ENCODE data around the gene SPEM2.
"Not testable (repeated sequence)": the region's sequence is repeated elsewhere in the genome, so short reads cannot be mapped to it uniquely, and the experiment has no call there.

Gene SPEM2

DNA sequence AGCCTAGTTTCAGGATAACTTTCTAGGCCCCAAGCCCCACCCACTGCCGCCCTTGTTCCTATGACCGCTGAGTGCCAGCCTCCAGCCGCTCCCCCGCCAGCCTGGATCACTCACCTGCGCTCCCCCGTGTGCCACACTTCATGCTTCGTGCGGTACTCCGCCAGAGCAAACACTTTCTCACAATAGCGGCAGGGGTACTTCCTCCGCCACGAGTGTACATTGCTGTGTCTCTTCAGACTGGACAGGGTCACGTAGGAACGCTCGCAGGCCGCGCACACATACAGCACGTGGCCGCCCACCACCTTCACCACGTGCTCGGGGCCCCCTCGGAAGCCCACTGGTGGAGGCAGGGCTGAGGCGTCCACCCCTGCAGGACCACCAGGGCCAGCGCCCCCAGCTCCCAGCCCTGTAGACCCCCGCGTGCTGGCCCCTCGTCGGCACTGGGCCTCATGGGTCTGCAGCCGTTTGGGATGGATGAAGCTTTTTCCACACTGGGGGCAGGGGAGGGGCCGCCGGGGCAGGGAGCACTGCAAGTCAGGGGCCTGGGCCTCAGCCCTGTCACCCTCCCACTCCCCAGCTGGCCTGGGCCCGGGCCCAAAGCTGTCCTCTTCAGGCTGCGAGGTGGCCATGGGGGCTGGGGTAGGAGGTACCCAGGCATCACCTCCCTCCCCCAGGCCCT is 40.3 kb downstream of the SPEM2 start:
- peak overlapping the region; percentile 53 for H3K27ac ChIP-seq

DNA sequence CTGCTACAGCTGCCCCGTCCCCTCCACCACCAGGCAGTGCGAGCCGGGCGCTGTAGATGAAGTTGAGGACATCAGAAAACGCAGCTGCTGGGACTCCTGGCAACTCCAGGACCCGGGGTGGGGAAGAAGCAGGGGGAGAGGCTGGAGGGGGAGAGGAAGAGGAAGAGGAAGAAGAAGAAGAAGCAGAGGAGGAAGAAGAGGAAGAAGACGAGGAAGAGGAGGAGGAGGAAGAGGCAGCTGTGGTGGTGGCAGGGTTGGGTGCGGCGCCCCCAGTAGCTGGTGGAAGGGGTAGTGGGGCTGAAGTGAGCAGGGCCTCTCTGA is 40.9 kb downstream of the SPEM2 start:
- TF ChIP-seq, protein P1, sequence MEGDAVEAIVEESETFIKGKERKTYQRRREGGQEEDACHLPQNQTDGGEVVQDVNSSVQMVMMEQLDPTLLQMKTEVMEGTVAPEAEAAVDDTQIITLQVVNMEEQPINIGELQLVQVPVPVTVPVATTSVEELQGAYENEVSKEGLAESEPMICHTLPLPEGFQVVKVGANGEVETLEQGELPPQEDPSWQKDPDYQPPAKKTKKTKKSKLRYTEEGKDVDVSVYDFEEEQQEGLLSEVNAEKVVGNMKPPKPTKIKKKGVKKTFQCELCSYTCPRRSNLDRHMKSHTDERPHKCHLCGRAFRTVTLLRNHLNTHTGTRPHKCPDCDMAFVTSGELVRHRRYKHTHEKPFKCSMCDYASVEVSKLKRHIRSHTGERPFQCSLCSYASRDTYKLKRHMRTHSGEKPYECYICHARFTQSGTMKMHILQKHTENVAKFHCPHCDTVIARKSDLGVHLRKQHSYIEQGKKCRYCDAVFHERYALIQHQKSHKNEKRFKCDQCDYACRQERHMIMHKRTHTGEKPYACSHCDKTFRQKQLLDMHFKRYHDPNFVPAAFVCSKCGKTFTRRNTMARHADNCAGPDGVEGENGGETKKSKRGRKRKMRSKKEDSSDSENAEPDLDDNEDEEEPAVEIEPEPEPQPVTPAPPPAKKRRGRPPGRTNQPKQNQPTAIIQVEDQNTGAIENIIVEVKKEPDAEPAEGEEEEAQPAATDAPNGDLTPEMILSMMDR (conservative IDR thresholded peaks at IDR 0.05; ENCODE audit: low read depth), result no peak
- ChIA-PET CTCF (no interaction called here), POLR2A (ENCODE audit: low non-redundant PET) (interaction anchor here (0.7 kb wide), 1 partner anchor 23 kb away, joined by 3 read pairs; no protein-coding TSS in a partner anchor)
- no peak for DNase-seq (ENCODE audit: low spot score)
- H3K27ac ChIP-seq, result peak overlapping the region; percentile 53

More for the DNA sequence above, 40.3 kb downstream of the SPEM2 start:
- CTCF ChIA-PET, result no interaction called here
- DNase-seq (ENCODE audit: low spot score), result no peak
- POLR2A ChIA-PET (ENCODE audit: low non-redundant PET), result interaction anchor here (0.7 kb wide), 1 partner anchor 22 kb away, joined by 3 read pairs; no protein-coding TSS in a partner anchor
- TF ChIP-seq, protein P1 (conservative IDR thresholded peaks at IDR 0.05; ENCODE audit: low read depth), result no peak

DNA sequence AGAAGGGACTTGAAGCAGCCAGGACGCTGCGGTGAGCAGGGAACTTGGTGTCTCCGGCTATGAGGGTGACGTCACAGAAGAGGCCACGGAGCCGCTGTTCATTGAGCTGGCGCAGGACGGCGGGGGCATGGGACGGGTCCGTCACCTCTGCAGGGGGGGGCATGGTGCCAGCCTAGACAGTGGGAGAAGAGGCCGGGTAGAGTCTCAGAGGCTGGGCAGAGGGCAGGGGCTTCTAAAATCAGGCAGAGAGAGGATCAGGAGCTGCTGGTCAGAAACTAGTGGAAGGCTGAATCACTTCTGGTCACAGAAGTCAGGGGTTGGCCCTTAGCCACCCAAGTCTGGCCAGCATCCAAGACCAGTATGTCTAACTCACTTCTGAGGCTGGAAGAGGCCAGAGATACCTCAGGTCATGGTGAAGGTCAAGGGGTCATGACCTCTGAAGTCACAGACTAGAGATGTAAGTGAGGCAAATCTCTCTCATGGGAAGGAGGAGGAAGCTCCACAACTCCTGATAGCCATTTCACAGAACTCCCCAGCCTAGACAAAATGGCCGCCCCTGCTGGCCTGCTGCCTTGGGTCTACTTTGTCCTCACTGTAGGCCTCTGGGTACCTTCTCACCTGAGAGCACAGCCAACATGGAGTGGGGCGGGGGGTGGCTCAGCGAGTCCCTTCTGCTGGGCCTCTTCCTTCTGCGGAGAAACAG is 41.4 kb downstream of the SPEM2 start:
- CTCF ChIA-PET, result no interaction called here
- no peak for DNase-seq (ENCODE audit: low spot score)
- POLR2A ChIA-PET (ENCODE audit: low non-redundant PET), result interaction anchor here (0.6 kb wide), 2 partner anchors 29 to 99 kb away, joined by 3 to 4 read pairs; no protein-coding TSS in a partner anchor
- H3K27ac ChIP-seq, result peak overlapping the region; percentile 53
- TF ChIP-seq, protein P1 (conservative IDR thresholded peaks at IDR 0.05; ENCODE audit: low read depth), result no peak

DNA sequence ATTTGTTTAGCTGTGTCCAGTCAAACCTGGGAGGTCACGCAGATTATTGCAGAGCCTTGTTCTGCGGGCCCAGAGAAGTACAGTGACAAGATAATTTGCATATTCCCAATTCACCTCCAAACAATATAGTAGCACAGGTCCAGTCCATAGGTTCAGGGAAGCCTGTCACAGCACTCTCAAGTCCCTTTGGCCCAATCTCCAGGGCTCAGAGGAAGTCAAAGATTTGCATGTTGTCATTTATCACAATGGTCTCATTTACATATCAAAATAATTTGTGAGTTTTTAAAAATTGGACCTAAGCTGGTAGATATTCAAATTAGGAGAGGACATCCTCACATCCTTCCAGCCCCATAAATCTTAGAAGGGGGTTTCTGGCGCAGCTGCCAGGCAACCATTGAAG is 42.1 kb downstream of the SPEM2 start:
- peak overlapping the region; percentile 53 for H3K27ac ChIP-seq
- CTCF ChIA-PET, result no interaction called here
- TF ChIP-seq, protein P1 (conservative IDR thresholded peaks at IDR 0.05; ENCODE audit: low read depth), result no peak
- DNase-seq (ENCODE audit: low spot score), result no peak
- POLR2A ChIA-PET (ENCODE audit: low non-redundant PET), result interaction anchor here (0.6 kb wide), 1 partner anchor 98 kb away, joined by 4 read pairs; no protein-coding TSS in a partner anchor

DNA sequence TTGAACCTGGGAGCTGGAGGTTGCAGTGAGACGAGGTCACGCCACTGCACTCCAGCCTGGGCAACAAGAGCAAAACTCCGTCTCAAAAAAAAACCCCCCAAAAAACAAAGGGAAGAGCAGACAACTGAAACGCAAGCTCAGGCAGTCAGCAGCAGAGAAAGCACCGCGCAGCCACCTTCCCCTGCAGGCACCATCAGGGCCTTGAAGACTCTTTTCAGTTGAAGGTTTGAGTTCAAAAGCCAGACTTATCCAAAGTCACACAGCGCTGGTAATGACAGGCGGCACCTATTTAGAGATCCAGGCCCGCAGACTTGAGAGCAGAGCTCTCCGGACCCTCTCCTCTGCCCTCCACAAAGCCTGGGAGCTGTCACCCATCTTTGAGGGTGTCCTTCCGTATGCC is 42.9 kb downstream of the SPEM2 start:
- CTCF ChIA-PET, result no interaction called here
- H3K27ac ChIP-seq, result peak overlapping the region; percentile 53
- no peak for DNase-seq (ENCODE audit: low spot score)
- TF ChIP-seq, protein P1 (conservative IDR thresholded peaks at IDR 0.05; ENCODE audit: low read depth), result no peak
- POLR2A ChIA-PET (ENCODE audit: low non-redundant PET), result no interaction called here

DNA sequence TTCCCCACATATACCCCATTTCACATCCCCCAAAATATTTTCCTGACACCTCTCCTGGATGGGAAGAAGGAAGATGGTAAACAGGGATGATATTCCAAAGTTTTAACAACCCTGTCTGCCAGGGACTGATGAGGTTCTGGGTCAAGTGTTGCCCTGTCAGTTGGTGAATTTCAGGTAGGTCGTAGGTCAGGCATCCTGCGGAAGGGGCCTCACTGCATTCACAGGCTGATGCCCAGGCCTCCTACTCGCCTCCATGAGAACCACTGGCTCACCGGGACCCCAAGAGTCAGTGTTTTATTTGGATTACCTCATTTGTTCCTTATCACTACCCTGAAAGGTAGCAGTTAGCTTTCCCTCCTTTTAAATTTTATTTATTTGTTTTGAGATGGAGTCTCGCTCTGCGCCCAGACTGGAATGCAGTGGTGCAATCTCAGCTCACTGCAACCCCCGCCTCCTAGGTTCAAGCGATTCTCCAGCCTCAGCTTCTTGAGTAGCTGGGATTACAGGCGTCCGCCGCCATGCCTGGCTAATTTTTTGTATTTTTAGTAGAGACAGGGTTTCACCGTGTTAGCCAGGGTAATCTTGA is 43.5 kb downstream of the SPEM2 start:
- POLR2A ChIA-PET (ENCODE audit: low non-redundant PET), result no interaction called here
- CTCF ChIA-PET, result no interaction called here

DNA sequence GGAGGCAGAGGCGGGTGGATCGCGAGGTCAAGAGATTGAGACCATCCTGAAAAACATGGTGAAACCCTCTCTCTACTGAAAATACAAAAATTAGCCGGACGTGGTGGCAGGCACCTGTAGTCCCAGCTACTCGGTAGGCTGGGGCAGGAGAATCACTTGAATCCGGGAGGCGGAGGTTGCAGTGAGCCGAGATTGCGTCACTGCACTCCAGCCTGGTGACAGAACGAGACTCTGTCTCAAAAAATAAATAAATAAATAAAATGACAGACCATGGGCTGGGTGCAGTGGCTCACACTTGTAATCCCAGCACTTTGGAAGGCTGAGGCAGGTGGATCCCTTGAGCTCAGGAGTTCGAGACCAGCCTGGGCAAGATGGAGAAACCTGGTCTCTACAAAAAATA is 44.4 kb downstream of the SPEM2 start:
- CTCF ChIA-PET; DNase-seq (ENCODE audit: low spot score); POLR2A ChIA-PET (ENCODE audit: low non-redundant PET): not testable (repeated sequence)
- peak overlapping the region; percentile 53 for H3K27ac ChIP-seq

More for the DNA sequence above, 43.5 kb downstream of the SPEM2 start:
- DNase-seq (ENCODE audit: low spot score), result no peak
- H3K27ac ChIP-seq, result peak overlapping the region; percentile 53
- TF ChIP-seq, protein P1 (conservative IDR thresholded peaks at IDR 0.05; ENCODE audit: low read depth), result no peak

DNA sequence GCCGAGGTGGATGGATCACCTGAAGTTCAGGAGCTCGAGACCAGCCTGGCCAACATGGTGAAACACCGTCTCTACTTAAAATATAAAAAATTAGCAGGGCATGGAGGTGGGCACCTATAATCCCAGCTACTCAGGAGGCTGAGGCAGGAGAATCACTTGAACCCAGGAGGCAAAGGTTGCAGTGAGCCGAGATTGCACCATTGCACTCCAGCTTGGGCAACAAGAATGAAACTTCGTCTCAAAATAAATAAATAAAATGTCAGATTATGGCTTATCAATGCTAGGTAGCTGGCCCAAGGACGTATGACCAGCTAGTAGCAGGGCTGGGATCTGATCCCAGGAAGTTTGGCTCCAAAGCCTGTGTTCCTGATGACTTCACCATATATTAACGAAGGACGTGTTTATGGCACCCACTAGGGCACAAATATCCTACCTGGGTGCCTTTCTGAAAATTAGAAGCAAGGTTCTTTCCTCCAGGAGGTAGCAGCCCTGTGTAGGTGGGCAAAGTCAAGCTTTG is 45.1 kb downstream of the SPEM2 start:
- DNase-seq (ENCODE audit: low spot score); POLR2A ChIA-PET (ENCODE audit: low non-redundant PET); CTCF ChIA-PET: not testable (repeated sequence)
- peak overlapping the region; percentile 53 for H3K27ac ChIP-seq
